ENCODE measurements around the gene RIPOR3. TPM values are rescaled to one million over a fixed set of nuclear protein-coding genes. Genes with fewer than 3 reads are reported as not detected.

The RIPOR3 gene
- total RNA-seq, 1 donor from 2014 or later = 0.31 TPM

DNA sequence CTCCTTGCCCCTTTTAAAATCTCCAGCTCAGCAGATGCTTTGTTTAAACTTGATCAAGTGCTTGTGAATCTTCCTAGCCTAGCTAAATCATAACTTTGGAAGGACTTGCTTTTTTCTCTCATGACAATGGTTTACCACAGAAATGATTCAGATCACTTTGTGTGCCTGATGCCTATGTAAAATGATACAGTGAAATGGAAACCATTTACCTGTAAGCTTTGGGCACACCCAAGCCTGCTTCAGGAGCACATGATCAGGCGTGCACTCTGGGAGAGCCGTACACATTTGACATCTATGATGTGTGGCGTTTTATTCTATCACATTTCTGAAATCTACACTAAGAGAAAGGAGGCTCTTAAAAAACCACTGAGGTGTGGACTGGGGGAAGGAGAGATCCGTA is 140.1 kb downstream of the RIPOR3 start:
- H3K36me3 Mint-ChIP-seq (ENCODE audit: insufficient read depth) = peaks cover 2% of the 10 kb centered on the region
- TF ChIP-seq, protein P1, sequence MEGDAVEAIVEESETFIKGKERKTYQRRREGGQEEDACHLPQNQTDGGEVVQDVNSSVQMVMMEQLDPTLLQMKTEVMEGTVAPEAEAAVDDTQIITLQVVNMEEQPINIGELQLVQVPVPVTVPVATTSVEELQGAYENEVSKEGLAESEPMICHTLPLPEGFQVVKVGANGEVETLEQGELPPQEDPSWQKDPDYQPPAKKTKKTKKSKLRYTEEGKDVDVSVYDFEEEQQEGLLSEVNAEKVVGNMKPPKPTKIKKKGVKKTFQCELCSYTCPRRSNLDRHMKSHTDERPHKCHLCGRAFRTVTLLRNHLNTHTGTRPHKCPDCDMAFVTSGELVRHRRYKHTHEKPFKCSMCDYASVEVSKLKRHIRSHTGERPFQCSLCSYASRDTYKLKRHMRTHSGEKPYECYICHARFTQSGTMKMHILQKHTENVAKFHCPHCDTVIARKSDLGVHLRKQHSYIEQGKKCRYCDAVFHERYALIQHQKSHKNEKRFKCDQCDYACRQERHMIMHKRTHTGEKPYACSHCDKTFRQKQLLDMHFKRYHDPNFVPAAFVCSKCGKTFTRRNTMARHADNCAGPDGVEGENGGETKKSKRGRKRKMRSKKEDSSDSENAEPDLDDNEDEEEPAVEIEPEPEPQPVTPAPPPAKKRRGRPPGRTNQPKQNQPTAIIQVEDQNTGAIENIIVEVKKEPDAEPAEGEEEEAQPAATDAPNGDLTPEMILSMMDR (IDR thresholded peaks at IDR 0.05; ENCODE audit: unreplicated experiment) = no peak

DNA sequence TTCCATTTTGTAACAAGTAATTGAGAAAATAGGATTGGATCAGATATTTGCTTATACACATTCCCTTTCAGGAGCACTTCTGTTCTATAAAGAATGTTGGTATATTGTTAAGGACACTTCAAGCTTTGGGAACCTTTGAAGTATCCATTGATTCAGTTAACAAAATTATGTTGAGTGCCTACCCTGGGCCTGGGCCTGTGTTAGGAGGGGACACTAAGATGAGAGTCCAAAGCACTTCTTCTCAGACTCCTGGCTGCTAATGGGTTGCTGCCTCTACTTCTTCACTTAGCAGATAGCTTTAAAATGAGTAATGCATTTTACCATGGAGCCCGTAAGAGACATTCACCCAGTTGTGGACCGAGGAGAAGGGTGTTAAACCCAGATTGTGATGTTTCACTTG is 140.8 kb downstream of the RIPOR3 start:
- H3K27me3 Mint-ChIP-seq = no peaks in the 10 kb centered on the region
- TF ChIP-seq, protein P1 (IDR thresholded peaks at IDR 0.05; ENCODE audit: unreplicated experiment) = no peak
- H3K27ac Mint-ChIP-seq = no peak overlapping the region
- no peaks in the 10 kb centered on the region for H3K9me3 Mint-ChIP-seq (ENCODE audit: low read depth)
- peaks cover 2% of the 10 kb centered on the region for H3K36me3 Mint-ChIP-seq (ENCODE audit: insufficient read depth)
- no peak for DNase-seq (ENCODE audit: low spot score, unreplicated experiment)
- no peak overlapping the region for H3K4me3 Mint-ChIP-seq (ENCODE audit: low read depth)
- H3K4me1 Mint-ChIP-seq (ENCODE audit: low read depth) = peaks cover 5% of the 10 kb centered on the region

More for the DNA sequence above, 140.1 kb downstream of the RIPOR3 start:
- H3K4me3 Mint-ChIP-seq (ENCODE audit: low read depth) = no peak overlapping the region
- H3K27ac Mint-ChIP-seq = peak overlapping the region; percentile 67
- no peaks in the 10 kb centered on the region for H3K27me3 Mint-ChIP-seq
- DNase-seq (ENCODE audit: low spot score, unreplicated experiment) = no peak
- no peaks in the 10 kb centered on the region for H3K9me3 Mint-ChIP-seq (ENCODE audit: low read depth)
- H3K4me1 Mint-ChIP-seq (ENCODE audit: low read depth) = peaks cover 9% of the 10 kb centered on the region

DNA sequence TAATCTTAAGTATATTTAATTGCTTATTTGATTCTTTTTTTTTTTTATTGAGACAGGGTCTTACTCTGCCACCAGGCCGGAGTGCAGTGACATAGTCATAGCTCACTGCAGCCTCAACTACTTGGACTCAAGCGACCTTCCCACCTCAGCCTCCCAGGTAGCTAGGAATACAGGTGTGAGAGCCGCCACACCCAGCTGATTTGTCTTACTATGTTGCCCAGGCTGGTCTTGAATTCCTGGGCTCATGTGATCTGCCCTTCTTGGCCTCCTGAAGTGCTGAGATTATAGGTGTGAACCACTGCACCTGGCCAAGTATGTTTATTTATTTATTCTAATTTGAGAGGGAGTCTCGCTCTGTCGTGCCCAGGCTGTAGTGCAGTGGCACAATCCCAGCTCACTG is 142.9 kb downstream of the RIPOR3 start:
- Mint-ChIP-seq H3K4me3 (ENCODE audit: low read depth) (no peak overlapping the region), H3K4me1 (ENCODE audit: low read depth) (peaks cover 5% of the 10 kb centered on the region), H3K27me3 (no peaks in the 10 kb centered on the region), H3K36me3 (ENCODE audit: insufficient read depth) (peaks cover 2% of the 10 kb centered on the region), H3K9me3 (ENCODE audit: low read depth) (no peaks in the 10 kb centered on the region), H3K27ac (no peak overlapping the region)
- TF ChIP-seq, protein P1 (IDR thresholded peaks at IDR 0.05; ENCODE audit: unreplicated experiment) = no peak
- no peak for DNase-seq (ENCODE audit: low spot score, unreplicated experiment)

DNA sequence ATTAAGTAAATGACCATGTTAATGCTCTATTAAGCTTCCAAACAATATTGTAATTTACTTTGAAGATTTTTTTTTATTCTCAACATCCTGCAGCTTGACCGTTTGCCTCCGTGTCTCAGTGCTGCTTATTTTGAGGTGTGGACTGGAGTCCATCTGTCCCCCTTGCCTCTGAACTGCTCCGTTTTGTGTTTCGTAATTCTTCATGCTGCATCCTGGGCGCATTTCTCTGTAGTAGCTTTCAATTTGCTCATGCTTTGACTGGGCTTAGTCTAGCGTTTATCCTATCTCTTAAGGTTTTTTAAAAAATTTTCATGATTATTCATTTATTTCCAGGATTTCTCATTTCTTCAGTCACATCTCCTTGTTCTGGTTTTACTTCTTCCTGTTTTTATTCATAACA is 143.4 kb downstream of the RIPOR3 start:
- Mint-ChIP-seq H3K4me1 (ENCODE audit: low read depth) (peaks cover 5% of the 10 kb centered on the region), H3K9me3 (ENCODE audit: low read depth) (no peaks in the 10 kb centered on the region), H3K36me3 (ENCODE audit: insufficient read depth) (peaks cover 2% of the 10 kb centered on the region), H3K27ac (no peak overlapping the region), H3K27me3 (no peaks in the 10 kb centered on the region), H3K4me3 (ENCODE audit: low read depth) (no peak overlapping the region)
- TF ChIP-seq, protein P1 (IDR thresholded peaks at IDR 0.05; ENCODE audit: unreplicated experiment) = no peak
- DNase-seq (ENCODE audit: low spot score, unreplicated experiment) = no peak

DNA sequence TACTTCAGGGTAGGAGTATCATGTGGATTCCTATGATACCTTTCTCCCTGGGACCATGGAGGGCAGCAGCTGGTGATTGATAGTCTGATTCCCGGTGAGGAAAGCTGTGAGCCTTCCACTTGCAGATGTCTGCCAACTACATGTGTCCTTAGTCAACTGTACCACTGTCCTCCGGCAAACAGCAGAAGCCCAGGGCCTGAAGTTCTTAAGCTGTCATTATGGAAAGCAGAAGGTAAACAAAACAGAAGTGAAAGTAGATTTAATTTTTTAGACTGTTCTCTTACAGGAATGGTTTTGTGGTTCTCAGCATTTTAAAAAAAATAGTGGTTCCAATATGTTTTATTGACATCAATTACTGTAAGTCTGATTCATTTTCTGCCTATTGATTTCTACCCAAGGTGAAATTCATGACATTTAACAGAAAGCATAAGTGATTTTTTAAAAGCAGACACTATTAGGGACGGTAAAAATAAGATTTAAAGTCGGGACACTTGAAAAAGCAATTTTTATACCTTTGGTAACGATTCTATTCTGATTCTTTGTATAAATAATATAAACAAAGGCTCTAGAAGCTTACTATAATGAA is 144.5 kb downstream of the RIPOR3 start:
- DNase-seq (ENCODE audit: low spot score, unreplicated experiment) = no peak
- TF ChIP-seq, protein P1 (IDR thresholded peaks at IDR 0.05; ENCODE audit: unreplicated experiment) = no peak
- Mint-ChIP-seq H3K4me3 (ENCODE audit: low read depth) (no peak overlapping the region), H3K9me3 (ENCODE audit: low read depth) (no peaks in the 10 kb centered on the region), H3K27ac (no peak overlapping the region), H3K36me3 (ENCODE audit: insufficient read depth) (peaks cover 2% of the 10 kb centered on the region), H3K4me1 (ENCODE audit: low read depth) (peaks cover 5% of the 10 kb centered on the region), H3K27me3 (no peaks in the 10 kb centered on the region)

All from progenitor cell of endocrine pancreas (in vitro differentiated cells).